ENCODE data around the gene CYP21A2.
"Not testable (repeated sequence)": the region's sequence is repeated elsewhere in the genome, so short reads cannot be mapped to it uniquely, and the experiment has no call there.

Gene CYP21A2

DNA sequence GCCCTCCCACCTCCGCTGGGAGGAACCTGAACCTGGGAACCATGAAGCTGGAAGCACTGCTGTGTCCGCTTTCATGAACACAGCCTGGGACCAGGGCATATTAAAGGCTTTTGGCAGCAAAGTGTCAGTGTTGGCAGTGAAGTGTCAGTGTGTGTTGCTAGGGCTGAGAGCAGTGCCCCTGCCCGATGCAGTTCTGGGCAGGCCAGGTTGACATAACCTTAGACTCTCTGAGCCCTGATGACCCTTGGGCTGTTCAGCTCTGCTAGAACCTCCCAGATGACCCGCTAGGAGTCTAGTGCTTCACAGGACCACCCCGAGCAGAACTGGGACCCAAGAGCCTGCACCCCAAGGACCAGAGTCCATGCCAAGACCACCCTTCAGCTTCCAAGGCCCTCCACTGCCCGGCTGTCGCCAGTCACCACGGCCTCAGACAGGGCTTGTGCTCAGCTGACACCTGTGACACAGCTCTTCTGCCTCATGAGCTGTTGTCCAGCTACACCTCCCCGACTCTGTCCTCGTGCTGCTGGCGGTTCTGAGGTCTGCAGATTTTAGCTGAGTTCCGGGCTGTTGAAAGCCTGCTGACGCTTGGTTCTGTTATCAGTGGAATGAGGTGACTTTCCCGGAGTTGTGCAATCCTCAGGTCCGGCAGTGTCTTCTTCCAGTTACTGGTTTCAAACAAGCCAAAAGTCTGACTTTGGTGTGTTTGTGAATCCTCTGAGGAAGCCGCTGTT, 2.8 kb upstream of the CYP21A2 start:
- FAIRE-seq, result not testable (repeated sequence)

DNA sequence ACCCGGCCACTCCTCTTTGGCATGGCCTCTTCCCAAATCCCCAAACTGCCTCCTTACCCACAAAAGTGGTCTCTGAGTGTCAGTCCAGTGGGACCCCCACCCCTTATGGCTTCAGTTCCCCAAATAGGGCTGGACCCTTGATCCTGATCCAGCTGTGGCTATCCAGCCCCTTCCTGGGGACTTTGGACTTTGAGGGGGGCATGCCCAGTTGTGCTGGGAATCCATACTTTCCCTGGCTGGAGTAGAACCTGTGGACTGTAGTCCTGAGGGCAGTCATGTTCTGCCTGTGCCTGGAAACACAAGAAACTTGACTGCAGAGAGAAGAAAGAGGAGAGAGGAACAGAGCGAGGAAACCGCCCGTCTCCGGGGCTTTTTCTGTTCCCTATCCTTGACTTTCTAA, 1.1 kb upstream of the CYP21A2 start:
- FAIRE-seq, result not testable (repeated sequence)

DNA sequence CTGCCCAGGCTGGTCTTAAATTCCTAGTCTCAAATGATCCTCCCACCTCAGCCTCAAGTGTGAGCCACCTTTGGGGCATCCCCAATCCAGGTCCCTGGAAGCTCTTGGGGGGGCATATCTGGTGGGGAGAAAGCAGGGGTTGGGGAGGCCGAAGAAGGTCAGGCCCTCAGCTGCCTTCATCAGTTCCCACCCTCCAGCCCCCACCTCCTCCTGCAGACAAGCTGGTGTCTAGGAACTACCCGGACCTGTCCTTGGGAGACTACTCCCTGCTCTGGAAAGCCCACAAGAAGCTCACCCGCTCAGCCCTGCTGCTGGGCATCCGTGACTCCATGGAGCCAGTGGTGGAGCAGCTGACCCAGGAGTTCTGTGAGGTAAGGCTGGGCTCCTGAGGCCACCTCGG, 663 bp downstream of the CYP21A2 start:
- not testable (repeated sequence) for FAIRE-seq

DNA sequence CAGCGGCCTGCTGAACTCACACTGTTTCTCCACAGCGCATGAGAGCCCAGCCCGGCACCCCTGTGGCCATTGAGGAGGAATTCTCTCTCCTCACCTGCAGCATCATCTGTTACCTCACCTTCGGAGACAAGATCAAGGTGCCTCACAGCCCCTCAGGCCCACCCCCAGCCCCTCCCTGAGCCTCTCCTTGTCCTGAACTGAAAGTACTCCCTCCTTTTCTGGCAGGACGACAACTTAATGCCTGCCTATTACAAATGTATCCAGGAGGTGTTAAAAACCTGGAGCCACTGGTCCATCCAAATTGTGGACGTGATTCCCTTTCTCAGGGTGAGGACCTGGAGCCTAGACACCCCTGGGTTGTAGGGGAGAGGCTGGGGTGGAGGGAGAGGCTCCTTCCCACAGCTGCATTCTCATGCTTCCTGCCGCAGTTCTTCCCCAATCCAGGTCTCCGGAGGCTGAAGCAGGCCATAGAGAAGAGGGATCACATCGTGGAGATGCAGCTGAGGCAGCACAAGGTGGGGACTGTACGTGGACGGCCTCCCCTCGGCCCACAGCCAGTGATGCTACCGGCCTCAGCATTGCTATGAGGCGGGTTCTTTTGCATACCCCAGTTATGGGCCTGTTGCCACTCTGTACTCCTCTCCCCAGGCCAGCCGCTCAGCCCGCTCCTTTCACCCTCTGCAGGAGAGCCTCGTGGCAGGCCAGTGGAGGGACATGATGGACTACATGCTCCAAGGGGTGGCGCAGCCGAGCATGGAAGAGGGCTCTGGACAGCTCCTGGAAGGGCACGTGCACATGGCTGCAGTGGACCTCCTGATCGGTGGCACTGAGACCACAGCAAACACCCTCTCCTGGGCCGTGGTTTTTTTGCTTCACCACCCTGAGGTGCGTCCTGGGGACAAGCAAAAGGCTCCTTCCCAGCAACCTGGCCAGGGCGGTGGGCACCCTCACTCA, 1.4 kb downstream of the CYP21A2 start:
- FAIRE-seq, result not testable (repeated sequence)

DNA sequence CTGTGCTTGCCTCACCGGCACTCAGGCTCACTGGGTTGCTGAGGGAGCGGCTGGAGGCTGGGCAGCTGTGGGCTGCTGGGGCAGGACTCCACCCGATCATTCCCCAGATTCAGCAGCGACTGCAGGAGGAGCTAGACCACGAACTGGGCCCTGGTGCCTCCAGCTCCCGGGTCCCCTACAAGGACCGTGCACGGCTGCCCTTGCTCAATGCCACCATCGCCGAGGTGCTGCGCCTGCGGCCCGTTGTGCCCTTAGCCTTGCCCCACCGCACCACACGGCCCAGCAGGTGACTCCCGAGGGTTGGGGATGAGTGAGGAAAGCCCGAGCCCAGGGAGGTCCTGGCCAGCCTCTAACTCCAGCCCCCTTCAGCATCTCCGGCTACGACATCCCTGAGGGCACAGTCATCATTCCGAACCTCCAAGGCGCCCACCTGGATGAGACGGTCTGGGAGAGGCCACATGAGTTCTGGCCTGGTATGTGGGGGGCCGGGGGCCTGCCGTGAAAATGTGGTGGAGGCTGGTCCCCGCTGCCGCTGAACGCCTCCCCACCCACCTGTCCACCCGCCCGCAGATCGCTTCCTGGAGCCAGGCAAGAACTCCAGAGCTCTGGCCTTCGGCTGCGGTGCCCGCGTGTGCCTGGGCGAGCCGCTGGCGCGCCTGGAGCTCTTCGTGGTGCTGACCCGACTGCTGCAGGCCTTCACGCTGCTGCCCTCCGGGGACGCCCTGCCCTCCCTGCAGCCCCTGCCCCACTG, 2.3 kb downstream of the CYP21A2 start:
- not testable (repeated sequence) for FAIRE-seq

DNA sequence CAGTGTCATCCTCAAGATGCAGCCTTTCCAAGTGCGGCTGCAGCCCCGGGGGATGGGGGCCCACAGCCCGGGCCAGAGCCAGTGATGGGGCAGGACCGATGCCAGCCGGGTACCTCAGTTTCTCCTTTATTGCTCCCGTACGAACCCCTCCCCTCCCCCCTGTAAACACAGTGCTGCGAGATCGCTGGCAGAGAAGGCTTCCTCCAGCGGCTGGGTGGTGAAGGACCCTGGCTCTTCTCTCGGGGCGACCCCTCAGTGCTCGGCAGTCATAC, 2.8 kb downstream of the CYP21A2 start:
- FAIRE-seq, result not testable (repeated sequence)

- FAIRE-seq, result not testable (repeated sequence)
Observed at GRCh38 chr6:32041385-32041784, 3.2 kb downstream of the CYP21A2 start.

DNA sequence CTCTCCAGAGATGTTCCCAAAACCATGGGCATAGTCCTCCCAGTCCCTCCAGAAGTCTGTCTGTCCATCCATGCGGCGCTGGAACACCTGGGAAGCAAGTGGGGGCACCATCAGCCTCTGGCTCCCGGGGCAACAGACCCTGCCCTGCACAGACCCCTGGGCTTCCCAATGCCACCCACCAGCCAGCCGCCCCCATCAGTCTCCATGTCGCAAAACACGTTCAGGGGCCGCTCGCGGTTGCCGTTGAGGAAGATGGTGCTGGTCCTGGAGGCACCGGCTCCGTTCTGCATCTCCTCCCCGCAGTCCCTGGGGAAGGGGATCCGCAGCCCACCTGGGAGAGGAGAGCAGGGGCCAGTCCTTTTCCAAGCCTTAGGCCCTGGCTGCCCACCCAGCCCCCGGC, 4.1 kb downstream of the CYP21A2 start:
- FAIRE-seq, result not testable (repeated sequence)

GRCh38 chr6:32043589-32044380, 5.6 kb downstream of the CYP21A2 start:
- FAIRE-seq, result not testable (repeated sequence)

DNA sequence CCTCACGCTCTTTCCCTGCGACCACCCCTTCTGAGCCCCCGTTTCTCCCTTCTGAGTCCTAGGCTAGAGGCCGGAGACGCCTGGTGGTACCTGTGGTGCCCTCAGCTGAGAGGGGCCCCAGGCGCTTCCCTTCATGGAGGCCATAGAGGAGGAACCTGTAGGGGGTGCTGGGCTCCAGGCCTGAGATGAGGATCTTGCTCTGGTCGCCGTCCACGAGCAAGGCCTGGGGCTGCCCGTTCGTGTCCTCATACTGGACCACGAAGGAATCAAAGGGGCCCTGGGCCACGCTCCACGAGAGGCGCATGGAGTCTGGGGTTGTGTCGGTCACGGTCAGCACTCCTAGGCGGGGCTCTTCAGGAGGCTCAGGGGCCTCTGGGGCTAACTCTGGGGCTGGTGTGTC, 6.7 kb downstream of the CYP21A2 start:
- not testable (repeated sequence) for FAIRE-seq

DNA sequence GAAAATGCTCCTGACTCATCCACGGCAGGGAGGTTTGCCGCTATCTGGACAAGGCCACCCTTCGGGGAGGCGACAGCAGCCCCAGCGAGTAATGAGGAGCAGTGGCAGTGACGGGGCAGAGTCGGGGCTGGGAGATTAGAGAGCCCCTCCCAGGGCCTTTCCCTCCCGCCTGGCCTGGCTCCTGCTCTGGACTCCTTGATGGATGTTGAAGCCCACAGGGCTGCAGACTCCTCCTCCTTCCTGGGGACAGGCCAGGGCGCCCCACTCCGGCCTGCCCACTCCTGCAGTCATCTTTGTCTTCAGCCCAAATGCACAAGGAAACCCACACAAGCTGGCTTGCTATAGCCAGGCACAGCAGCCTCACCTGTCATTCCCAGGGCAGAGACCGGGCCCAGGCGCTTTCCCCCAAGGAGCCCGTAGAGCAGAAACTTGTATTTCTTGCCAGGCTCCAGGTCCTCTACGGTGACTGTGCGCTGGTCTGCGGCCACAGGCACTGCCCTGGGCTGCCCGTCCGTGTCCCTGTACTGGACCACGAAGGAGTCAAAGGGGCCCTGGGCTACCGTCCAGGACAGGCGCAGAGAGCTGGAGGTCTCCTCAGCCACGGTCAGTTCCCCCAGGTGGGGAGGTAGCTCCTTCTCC, 7.7 kb downstream of the CYP21A2 start:
- no peak for FAIRE-seq

- FAIRE-seq, result no peak
Observed at GRCh38 chr6:32046450-32047083, 8.4 kb downstream of the CYP21A2 start.

DNA sequence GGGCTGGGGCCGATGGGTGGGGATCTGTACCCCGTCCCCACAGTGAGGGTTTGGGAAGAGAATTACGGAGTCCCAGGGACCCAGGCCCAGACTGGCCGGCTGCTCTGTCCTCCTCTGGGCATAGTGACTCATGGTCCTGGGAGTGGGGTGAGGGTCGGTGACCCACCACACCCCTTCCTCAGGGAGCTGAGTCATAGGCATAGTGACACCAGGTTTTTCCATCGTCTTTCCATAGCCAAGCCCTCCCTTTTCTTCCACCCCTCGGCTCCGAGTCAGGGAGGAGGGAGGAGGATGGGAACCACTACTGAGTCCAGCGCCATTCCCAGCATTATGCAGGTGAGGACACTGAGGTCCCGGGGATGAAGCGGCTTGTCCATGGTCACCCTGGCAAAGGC, 8.9 kb downstream of the CYP21A2 start:
- no peak for FAIRE-seq

DNA sequence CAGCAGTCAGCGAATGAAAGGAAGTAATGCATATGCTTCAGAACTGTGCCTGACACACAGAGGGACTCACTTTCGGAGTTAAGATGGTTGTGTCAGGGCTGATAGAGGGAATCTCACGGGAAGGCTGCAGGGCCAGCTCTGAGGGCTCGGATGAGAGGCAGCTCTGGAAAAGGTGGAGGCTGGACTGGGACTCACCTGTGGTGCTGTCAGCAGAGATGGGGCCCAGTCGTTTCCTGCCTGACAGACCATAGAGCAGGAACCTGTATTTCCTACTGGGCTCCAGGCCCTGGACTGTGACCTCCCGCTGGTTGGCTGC, 9.3 kb downstream of the CYP21A2 start:
- no peak for FAIRE-seq

GRCh38 chr6:32047855-32048766, 9.9 kb downstream of the CYP21A2 start:
- FAIRE-seq, result no peak

GRCh38 chr6:32049149-32049548, 10.9 kb downstream of the CYP21A2 start:
- FAIRE-seq, result not testable (repeated sequence)

DNA sequence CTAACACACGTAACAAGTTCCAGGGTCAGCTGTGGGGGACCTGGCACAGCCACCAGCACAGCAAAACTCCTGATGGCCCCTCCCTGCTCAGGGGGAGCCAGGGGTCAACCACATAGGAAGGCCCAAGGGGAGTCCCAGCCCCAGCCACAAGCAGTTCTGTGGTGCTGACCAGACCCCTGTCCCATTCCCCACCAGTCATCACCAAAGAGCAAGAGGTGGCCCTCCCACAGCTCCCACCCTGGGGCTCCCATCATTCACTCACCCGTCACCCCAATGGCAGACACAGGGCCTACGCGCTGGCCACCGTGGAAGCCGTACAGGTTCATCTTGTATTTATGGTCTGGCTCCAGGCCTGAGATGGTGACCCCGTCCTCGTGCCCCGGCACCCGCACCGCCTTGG, 11.5 kb downstream of the CYP21A2 start:
- FAIRE-seq, result not testable (repeated sequence)

GRCh38 chr6:32050562-32050961, 12.3 kb downstream of the CYP21A2 start:
- FAIRE-seq, result no peak

GRCh38 chr6:32052626-32053025, 14.4 kb downstream of the CYP21A2 start:
- not testable (repeated sequence) for FAIRE-seq

- not testable (repeated sequence) for FAIRE-seq
Observed at GRCh38 chr6:32053314-32053713, 15.1 kb downstream of the CYP21A2 start.

GRCh38 chr6:32055756-32056155, 17.5 kb downstream of the CYP21A2 start:
- not testable (repeated sequence) for FAIRE-seq
